ENCODE results near the gene RRP9.

The RRP9 gene

DNA sequence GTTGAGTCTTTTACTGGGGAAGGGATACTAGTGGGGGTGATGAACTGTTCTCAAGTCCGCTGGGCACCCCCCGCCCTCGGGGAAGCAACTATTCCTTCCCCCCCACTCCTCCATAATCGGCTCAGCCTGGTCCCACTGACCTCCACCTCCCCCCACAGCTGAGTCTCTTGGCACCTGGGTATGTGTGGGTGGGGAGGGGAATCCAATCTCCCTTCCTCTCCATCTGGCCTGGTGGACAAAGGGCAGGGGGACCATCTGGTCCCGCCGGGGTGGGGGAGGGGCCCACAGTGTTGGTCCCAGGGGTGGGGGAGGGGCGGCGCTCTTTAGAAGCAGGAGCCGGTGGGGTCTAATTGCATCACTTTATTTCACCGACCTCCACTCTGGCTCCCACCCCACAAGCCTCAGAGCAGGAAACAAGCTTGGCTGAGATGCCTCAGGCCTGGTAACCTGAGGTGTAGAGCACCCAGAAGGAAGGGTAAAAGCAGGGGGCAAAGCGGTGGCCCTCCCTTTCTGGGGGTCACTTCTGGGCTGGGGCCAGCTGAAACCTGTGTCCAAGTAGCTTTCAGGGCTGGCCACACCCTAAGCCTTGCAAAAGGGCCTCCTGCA is 26.6 kb upstream of the RRP9 start:
- Histone ChIP-seq H3K4me3 (ENCODE audit: low read length) (peak overlapping the region; percentile 50), H3K36me3 (ENCODE audit: control insufficient read depth, insufficient read depth, low read length) (no peaks in the 10 kb centered on the region), H3K4me1 (ENCODE audit: control insufficient read depth, insufficient read depth, low read length) (peaks cover 37% of the 10 kb centered on the region), H3K9ac (ENCODE audit: low read length) (peak overlapping the region; percentile 81), H3K9me3 (ENCODE audit: control insufficient read depth, low read length) (no peaks in the 10 kb centered on the region), H3K27me3 (ENCODE audit: control insufficient read depth, insufficient read depth, low read length) (no peaks in the 10 kb centered on the region)

DNA sequence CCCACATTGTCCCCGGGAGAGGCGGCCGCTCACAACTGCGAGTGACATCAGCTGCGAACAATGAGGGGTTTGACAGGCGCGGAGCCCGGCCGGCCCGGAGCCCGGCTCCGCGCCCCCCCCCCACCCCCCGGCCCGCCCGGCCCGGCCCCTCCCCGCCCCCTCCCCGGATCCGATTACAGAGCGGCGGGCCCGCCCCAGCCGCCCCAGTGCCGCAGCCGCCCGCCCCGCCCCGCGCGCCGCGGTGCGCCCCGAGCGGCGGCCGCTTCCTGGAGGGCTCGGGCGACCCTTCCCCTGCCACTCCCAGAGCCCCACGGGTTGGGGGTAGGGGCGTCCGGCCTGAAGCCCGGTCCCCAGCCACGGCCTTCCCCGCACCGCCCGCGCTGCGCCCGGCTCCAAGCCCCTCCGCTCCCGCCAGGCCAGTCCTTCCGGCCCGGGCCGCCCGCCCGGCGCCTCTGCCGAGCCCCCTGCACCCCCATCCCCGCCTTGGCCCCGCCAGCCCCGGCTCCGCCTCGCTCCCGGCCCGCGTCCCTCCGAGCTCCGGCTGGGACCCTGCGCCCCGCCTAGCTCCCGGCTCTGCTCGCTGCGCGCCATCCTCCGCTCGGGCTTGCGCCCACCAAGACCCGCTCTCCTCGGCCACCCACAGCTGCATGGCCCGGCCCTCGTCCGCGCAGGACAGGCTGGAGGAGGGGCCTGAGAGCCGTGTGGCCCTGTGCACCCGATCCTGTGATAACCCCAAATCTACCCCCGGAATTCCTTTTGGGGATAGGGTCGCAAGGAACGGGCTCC is 25.9 kb upstream of the RRP9 start, which contains the start of gene PCBP4:
TSS of gene PCBP4 (minus strand) at position 71 of the 786 bp plus-strand sequence. CDS start 6,214 bp downstream, outside the sequence.
- H3K4me1 ChIP-seq (ENCODE audit: control insufficient read depth, insufficient read depth, low read length), result peaks cover 37% of the 10 kb centered on the region
- no peaks in the 10 kb centered on the region for H3K27me3 ChIP-seq (ENCODE audit: control insufficient read depth, insufficient read depth, low read length)
- peak within 1 kb of the TSS; percentile 50 for H3K4me3 ChIP-seq (ENCODE audit: low read length)
- no peaks in the 10 kb centered on the region for H3K9me3 ChIP-seq (ENCODE audit: control insufficient read depth, low read length)
- no peaks in the 10 kb centered on the region for H3K36me3 ChIP-seq (ENCODE audit: control insufficient read depth, insufficient read depth, low read length)
- peak within 1 kb of the TSS; percentile 81 for H3K9ac ChIP-seq (ENCODE audit: low read length)

DNA sequence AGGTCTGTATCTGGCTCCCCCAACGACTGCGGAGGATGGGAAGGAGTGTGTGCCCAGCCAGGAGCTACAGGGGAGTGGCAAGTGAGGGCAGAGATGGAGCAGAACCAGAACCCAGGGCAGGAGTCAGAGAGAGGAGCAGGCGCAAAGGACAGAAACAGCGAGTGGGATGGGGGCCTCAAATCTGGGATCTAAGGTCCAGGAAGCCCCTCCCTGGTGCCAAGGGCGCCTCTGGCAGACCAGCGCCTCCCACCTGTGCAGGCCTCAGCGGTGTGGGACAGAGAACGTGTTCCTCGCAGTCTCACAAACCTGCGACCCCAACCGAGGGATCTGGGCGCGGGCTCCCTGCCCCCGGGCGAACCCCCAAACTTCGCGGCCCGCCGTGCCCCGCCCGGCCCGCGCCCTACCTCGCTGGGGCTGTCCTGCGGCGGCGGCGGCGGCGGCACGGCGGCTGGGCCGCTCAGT is 25.2 kb upstream of the RRP9 start:
- Histone ChIP-seq H3K4me1 (ENCODE audit: control insufficient read depth, insufficient read depth, low read length) (peaks cover 37% of the 10 kb centered on the region), H3K9ac (ENCODE audit: low read length) (peak overlapping the region; percentile 63), H3K9me3 (ENCODE audit: control insufficient read depth, low read length) (no peaks in the 10 kb centered on the region), H3K27me3 (ENCODE audit: control insufficient read depth, insufficient read depth, low read length) (no peaks in the 10 kb centered on the region), H3K4me3 (ENCODE audit: low read length) (peak overlapping the region; percentile 47), H3K36me3 (ENCODE audit: control insufficient read depth, insufficient read depth, low read length) (no peaks in the 10 kb centered on the region)

DNA sequence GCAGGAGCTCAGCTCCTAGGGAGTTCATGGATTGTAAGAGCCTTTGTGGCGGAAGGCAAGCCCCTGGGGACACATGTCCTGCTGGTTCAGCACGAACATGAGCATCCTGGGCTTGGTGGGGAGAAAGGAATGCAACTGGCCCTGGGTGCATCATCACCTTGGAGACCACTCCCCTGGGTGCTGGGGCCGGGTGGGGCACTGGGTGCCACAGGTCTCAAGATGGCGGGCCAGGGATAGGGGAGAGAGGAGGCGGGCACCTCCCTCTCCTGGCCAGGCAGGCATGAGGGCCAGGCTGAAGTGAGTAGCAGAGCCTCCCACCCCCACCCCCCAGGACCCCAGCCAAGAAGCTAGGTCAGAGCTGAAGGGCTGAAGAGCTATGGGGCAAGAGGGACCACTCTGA is 24.8 kb upstream of the RRP9 start:
- Histone ChIP-seq H3K9ac (ENCODE audit: low read length) (peak overlapping the region; percentile 63), H3K36me3 (ENCODE audit: control insufficient read depth, insufficient read depth, low read length) (no peaks in the 10 kb centered on the region), H3K4me3 (ENCODE audit: low read length) (peak overlapping the region; percentile 47), H3K4me1 (ENCODE audit: control insufficient read depth, insufficient read depth, low read length) (peaks cover 37% of the 10 kb centered on the region), H3K27me3 (ENCODE audit: control insufficient read depth, insufficient read depth, low read length) (no peaks in the 10 kb centered on the region), H3K9me3 (ENCODE audit: control insufficient read depth, low read length) (no peaks in the 10 kb centered on the region)

DNA sequence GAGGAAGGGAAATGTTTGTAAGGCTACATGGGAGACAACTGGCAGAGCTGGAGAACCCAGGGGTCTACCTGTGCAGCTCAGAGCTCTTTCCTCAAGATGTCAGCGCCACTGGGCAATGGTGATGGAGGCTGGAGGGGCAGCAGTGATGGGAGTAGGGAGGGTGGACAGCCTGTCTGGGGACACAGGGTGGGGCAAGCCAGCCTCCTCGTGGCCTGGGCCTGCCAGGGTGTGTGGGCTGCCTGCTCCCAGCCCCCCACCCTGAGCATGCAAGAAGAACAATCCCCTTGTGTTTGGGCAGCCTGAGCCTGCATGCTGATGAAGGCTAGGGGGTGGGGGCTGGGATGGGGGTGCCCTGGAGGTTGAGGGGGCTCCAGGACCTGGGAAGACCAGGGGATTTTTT is 24.3 kb upstream of the RRP9 start:
- H3K27me3 ChIP-seq (ENCODE audit: control insufficient read depth, insufficient read depth, low read length), result no peaks in the 10 kb centered on the region
- H3K4me1 ChIP-seq (ENCODE audit: control insufficient read depth, insufficient read depth, low read length), result peaks cover 37% of the 10 kb centered on the region
- H3K36me3 ChIP-seq (ENCODE audit: control insufficient read depth, insufficient read depth, low read length), result no peaks in the 10 kb centered on the region
- no peak overlapping the region for H3K9ac ChIP-seq (ENCODE audit: low read length)
- H3K4me3 ChIP-seq (ENCODE audit: low read length), result no peak overlapping the region
- H3K9me3 ChIP-seq (ENCODE audit: control insufficient read depth, low read length), result no peaks in the 10 kb centered on the region

DNA sequence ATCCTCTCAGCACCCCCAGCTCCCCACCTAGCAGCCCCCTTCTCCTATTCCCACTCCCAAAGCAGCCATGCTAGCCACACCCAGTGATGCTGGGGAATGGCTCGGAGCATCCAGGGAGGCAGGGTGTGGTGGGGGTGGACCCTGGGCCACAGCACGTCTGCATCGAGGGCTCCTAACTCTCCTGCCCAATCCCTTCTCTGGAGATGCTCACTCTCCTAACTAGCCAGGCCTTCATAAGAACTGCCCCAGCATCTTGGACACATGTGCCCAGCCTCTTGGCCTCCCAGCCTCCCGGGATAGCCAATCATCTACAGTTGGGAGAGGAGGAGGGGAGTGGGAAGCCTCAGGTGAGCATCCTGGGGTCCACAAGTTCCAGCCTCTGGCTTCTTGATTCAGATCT is 22.8 kb upstream of the RRP9 start:
- H3K9ac ChIP-seq (ENCODE audit: low read length), result no peak overlapping the region

DNA sequence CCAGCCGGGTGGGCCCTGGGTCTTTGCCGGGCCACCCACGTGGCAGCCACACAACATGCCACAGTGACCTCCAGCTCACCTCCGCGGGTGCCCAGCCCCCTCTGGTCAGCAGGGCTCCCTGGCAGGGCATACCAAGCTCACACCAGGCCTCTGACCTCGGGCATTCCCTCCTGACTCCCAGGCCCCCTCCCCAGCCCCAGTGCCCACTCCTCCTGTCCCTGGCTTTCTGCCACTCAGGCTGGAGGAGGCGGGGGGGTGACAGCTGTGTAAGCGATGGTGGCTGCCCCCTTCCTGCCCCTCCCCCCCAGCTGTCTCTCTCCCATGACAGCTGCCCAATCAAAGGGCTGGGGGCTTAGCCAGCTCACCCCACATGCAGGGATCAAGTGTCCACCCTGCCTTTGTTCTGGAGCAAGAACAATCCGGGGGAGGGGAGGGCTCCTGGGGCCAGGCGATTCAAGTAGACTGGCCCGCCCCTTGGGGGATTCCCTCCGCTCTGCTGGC is 22.3 kb upstream of the RRP9 start:
- no peaks in the 10 kb centered on the region for H3K27me3 ChIP-seq (ENCODE audit: control insufficient read depth, insufficient read depth, low read length)
- no peak overlapping the region for H3K9ac ChIP-seq (ENCODE audit: low read length)
- H3K36me3 ChIP-seq (ENCODE audit: control insufficient read depth, insufficient read depth, low read length), result no peaks in the 10 kb centered on the region
- peaks cover 28% of the 10 kb centered on the region for H3K4me1 ChIP-seq (ENCODE audit: control insufficient read depth, insufficient read depth, low read length)
- H3K9me3 ChIP-seq (ENCODE audit: control insufficient read depth, low read length), result no peaks in the 10 kb centered on the region
- H3K4me3 ChIP-seq (ENCODE audit: low read length), result no peak overlapping the region

More for the DNA sequence above, 22.8 kb upstream of the RRP9 start:
- H3K4me1 ChIP-seq (ENCODE audit: control insufficient read depth, insufficient read depth, low read length), result peaks cover 28% of the 10 kb centered on the region
- no peaks in the 10 kb centered on the region for H3K9me3 ChIP-seq (ENCODE audit: control insufficient read depth, low read length)
- no peaks in the 10 kb centered on the region for H3K36me3 ChIP-seq (ENCODE audit: control insufficient read depth, insufficient read depth, low read length)
- H3K4me3 ChIP-seq (ENCODE audit: low read length), result no peak overlapping the region
- no peaks in the 10 kb centered on the region for H3K27me3 ChIP-seq (ENCODE audit: control insufficient read depth, insufficient read depth, low read length)

DNA sequence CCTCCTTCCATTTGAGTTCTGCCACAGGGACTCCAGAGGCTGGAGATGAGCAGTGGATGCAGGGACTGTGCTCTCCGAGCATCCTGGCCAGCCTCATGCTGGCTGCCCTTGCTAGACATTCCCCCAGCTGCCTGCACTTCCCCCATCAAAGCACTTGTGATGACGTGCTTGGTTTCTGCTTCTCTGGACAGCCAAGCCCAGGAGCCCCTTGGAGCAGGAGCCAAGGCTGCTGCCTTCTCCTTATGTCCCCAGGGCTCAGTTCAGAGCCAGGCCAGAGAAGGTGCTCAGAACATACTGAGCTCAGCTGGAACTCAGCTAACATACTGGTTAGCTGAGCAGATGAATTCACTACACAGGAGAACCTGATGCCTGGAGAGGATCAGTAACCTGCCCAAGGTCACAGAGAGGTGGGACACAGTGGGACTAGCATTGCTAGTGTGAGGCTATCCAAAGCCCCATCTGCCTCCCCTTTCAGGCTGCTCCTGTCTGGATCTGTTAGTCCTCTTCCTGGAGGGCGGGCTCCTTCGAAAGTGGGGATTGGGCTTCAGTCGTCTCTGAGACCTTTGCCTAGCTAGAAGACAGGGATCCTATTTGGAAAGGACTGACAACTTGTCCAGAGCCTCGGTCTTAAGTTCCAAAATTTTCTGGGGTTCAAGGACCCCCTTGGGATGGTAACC is 21.3 kb upstream of the RRP9 start:
- Histone ChIP-seq H3K9ac (ENCODE audit: low read length) (no peak overlapping the region), H3K9me3 (ENCODE audit: control insufficient read depth, low read length) (no peaks in the 10 kb centered on the region), H3K4me3 (ENCODE audit: low read length) (no peak overlapping the region)

DNA sequence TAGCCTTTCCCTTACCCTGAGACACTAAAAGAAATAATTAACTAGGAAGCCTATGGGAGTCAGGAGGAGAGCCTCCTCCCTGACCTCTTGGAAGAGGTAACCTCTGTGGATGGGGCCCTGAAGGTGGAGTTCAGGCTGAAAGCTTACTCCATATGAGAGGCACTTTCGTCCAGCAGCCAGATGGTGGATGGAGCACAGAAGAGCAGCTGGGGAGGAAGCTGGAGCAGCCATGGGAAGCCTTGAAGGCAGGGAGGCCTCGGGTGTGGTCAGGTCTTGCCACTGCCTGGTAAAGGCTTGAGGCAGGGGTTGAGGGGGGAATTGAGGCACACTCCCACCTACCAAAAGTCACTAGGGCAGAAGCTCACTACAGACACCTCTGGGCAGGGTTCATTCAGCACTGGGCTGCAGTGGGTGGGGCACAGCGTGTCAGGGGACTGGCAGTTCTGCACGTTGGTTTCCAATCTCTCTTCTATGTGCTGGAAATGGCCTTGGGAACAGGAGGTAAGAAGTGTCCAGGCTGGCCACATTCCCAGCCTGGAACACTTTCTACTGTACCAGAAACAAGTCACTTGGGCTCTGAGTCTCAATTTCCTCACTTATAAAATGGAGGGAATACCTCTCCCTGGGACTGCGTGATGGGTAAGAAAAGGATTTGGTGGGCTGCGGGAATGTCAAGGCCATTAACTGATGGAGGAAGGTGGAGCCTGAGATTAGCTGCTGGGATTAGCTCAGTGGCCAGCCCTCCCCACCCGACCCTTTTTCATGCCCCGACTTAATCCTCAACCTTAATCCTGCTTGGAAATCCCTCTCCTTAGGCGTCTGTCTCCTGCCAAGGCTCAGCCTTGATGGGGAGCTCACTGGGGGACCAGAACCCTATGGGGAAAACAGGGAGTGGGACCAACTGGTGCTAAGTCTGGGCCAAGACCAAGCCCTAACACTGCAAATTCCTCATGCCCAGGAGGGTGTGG is 20.2 kb upstream of the RRP9 start:
- Histone ChIP-seq H3K27me3 (ENCODE audit: control insufficient read depth, insufficient read depth, low read length) (no peaks in the 10 kb centered on the region), H3K9me3 (ENCODE audit: control insufficient read depth, low read length) (no peaks in the 10 kb centered on the region), H3K4me1 (ENCODE audit: control insufficient read depth, insufficient read depth, low read length) (peaks cover 15% of the 10 kb centered on the region), H3K4me3 (ENCODE audit: low read length) (no peak overlapping the region), H3K36me3 (ENCODE audit: control insufficient read depth, insufficient read depth, low read length) (no peaks in the 10 kb centered on the region), H3K9ac (ENCODE audit: low read length) (no peak overlapping the region)

More for the DNA sequence above, 21.3 kb upstream of the RRP9 start:
- Histone ChIP-seq H3K4me1 (ENCODE audit: control insufficient read depth, insufficient read depth, low read length) (peaks cover 19% of the 10 kb centered on the region), H3K27me3 (ENCODE audit: control insufficient read depth, insufficient read depth, low read length) (no peaks in the 10 kb centered on the region), H3K36me3 (ENCODE audit: control insufficient read depth, insufficient read depth, low read length) (no peaks in the 10 kb centered on the region)

DNA sequence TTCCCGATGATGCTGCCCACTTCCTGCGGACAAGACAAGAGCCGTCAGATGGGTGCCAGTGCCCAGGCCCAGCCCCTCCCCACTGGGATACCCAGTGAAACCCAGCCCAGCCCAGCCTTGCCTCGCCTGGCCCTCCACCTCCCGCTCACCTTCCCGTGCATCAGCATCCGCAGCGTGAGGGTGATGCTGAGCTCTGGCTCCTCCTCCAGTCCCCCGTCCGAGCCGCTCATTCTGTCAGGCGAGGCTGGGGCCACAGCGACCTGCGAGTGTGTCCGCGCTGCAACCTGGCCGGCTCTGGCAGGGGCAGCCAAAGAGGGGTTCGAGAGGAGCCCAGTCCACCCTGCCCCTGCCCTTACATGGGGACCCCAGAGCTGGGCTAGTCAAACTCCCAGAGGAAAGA is 19.3 kb upstream of the RRP9 start:
- Histone ChIP-seq H3K4me1 (ENCODE audit: control insufficient read depth, insufficient read depth, low read length) (peaks cover 13% of the 10 kb centered on the region), H3K27me3 (ENCODE audit: control insufficient read depth, insufficient read depth, low read length) (peaks cover 8% of the 10 kb centered on the region), H3K36me3 (ENCODE audit: control insufficient read depth, insufficient read depth, low read length) (no peaks in the 10 kb centered on the region), H3K9me3 (ENCODE audit: control insufficient read depth, low read length) (no peaks in the 10 kb centered on the region), H3K4me3 (ENCODE audit: low read length) (no peak overlapping the region), H3K9ac (ENCODE audit: low read length) (no peak overlapping the region)

DNA sequence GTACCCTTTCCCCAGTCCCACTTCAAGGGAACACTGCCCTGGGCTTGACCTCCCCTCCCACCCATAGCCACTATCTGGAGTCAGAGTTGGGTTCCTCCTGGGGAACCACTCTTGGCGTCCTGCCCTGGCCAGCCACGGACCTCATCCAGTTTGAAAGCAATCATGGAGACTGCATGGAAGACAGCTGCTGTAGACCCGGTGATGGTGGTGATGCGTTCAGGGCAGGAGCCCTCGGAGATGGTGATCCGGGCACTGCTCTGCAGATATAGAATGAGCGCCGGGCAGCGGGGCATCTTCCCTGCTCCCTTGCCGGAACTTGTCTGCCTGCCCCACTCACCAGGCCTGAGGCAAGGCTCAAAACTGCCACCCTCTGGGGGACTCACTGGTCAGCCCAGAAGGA is 18.7 kb upstream of the RRP9 start:
- Histone ChIP-seq H3K9me3 (ENCODE audit: control insufficient read depth, low read length) (no peaks in the 10 kb centered on the region), H3K36me3 (ENCODE audit: control insufficient read depth, insufficient read depth, low read length) (no peaks in the 10 kb centered on the region), H3K4me3 (ENCODE audit: low read length) (no peak overlapping the region), H3K4me1 (ENCODE audit: control insufficient read depth, insufficient read depth, low read length) (peaks cover 13% of the 10 kb centered on the region), H3K27me3 (ENCODE audit: control insufficient read depth, insufficient read depth, low read length) (peaks cover 13% of the 10 kb centered on the region), H3K9ac (ENCODE audit: low read length) (no peak overlapping the region)

All from mucosa of stomach (tissue), 1 donor.